ENCODE data around the gene NEUROD4.

NEUROD4 gene

DNA sequence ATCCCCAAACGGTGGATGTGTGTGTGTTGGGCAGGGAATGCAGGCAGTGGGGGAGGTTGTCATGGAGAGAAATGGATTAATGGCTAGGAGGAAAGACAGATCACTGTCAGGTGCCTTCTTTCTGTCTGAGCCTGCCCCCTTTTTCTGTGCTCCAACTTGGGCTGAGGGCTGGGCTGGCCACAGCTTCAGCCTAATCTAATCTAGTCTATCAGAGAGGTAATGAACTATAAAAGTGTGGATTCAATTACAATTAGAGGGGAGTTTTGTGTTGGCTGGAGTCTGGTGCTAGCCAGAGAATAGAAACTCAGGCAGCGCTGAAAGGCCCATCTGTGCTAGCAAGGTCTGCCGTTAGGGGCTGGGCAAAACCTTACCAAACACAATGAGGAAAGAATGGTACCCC, 41.2 kb downstream of the NEUROD4 start:
- no peak for DNase-seq (ENCODE audit: low read depth)

DNA sequence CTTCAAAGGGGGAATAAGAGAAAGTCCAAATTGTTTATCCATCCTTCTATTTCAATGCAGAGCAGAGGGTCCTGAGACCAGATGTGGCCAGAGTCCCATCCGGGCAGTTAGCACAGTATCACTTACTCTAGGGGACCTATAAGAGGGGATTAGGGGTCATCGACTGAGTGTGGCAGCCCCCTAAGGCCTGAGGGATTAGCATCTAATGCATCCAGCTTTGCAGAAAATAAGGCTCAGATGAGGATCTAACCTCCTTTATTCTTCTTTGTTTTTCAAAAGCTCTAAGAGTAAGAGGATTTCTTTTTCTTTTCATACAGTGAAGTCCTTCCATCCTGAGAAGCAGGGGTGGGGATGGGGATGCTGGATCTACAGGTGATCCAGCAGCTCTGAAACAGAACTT, 43.5 kb downstream of the NEUROD4 start:
- DNase-seq (ENCODE audit: low read depth), result no peak

- DNase-seq (ENCODE audit: low read depth), result no peak
These were observed 45.8 kb downstream of the NEUROD4 start for GRCh38 chr12:55065535-55065934.

GRCh38 chr12:55067701-55068100, 47.9 kb downstream of the NEUROD4 start:
- no peak for DNase-seq (ENCODE audit: low read depth)

DNA sequence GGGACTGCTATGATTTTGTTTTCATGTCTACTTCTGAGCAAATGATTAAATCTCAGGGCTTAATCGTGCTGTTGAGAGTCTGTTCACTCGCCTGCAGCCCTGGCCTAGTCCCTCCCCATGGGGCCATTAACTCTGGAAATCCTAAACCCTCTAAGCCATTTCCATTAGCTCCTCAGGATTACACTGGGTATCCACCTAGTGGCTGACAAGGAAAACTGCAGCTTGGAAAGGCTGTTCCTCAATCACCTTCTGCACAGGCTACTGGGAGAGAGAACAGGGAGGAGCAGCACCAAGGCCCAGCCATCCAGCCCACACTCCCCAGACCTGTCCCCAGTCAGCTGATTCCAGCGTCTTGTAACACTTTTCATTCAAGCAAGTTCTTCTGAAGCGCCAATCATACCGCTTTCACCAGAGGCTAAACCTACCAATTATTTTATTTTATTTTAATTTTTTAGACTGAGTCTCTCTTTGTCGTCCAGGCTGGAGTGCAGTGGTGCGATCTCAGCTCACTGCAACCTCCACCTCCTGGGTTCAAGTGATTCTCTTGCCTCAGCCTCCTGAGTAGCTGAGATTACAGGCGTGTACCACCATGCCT, 48.7 kb downstream of the NEUROD4 start:
- no peak for DNase-seq (ENCODE audit: low read depth)

GRCh38 chr12:55072083-55072482, 52.3 kb downstream of the NEUROD4 start:
- peak; percentile 41 for DNase-seq (ENCODE audit: low read depth)

DNA sequence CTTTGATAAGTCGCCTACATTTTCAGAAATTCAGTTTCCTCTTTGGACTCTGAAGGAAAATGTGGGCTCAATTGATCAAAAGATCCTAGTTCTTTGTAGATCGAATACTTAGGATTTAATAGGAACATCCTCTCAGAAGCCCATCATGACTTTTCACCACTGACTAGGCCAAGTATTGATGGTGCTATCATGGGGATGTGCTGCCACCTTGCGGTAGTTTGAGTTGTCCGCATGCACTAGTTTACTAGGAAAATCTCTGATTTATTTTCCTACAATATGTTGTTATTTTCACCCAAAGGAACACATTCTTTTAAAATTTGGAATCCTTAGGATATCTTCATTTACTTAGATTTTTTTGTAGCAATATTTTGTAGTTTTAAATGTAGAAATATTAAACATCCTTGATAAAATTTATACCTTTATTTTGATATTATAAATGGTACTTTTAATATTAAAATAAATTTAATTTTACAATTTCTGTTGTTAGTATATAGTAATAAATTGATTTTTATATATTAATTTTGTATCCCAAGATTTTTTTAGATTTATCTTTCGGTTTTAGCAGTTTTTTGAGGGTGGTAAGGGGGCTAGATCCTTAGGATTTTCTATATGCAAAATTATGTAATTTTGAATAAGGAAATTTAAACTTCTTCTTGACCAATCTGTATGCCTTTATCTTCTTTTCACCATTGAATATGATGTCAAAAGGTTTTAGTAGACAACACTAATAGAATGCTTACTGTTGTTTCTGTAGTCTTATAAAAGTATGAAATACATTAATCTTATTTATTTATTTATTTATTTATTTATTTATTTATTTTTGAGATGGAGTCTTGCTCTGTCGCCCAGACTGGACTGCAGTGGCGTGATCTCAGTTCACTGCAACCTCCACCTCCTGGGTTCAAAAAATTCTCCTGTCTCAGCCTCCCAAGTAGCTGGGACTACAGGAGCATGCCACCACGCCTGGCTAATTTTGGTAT, 53.6 kb downstream of the NEUROD4 start:
- DNase-seq (ENCODE audit: low read depth), result peak; percentile 41

GRCh38 chr12:55074806-55075205, 55.0 kb downstream of the NEUROD4 start:
- DNase-seq (ENCODE audit: low read depth), result no peak

Data from stimulated activated CD8-positive, alpha-beta memory T cell treated with anti-CD3 and anti-CD28 coated beads, Interleukin-12 subunit alpha, Interleukin-12 subunit beta, amount 100 ng/mL, for 4 hours (primary cell).